Left kidney (tissue), 2 donors: ENCODE measurements around the gene P2RY13. TPM values are rescaled to one million over a fixed set of nuclear protein-coding genes. Genes with fewer than 3 reads are reported as not detected.

Experiments used
- DNase-seq: peaks from one replicate; pipeline ENCODE4 v3.0.0-alpha.2; 2013
- polyA plus RNA-seq: library from polyadenylated mRNA; unstranded; fragments of 120-200 nt; gene quantifications from one replicate; pipeline ENCODE4 v1.2.1, GENCODE V29; 2013; ENCODE audit not compliant: insufficient read length

Gene P2RY13
- polyA plus RNA-seq, 1 donor = 0.81 TPM

DNA sequence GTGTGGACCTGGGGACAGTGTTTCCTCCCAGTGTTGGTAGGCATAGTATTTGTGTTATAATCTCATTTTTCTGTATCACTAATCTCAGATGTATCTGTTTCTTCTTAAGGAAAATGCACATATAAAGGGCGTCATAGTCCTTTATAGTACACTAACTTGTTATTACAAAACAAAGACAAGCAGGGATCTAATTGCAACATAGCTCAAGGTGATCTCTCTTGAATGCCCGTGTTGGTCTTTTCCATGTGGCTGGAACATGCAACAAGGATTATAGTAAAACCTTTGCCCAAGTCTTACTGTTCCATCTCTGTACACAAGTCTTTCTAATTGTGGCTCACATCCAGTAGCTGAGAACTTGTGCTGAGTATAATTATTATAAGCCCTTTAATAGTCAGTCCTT, 9.2 kb downstream of the P2RY13 start:
- DNase-seq = no peak

DNA sequence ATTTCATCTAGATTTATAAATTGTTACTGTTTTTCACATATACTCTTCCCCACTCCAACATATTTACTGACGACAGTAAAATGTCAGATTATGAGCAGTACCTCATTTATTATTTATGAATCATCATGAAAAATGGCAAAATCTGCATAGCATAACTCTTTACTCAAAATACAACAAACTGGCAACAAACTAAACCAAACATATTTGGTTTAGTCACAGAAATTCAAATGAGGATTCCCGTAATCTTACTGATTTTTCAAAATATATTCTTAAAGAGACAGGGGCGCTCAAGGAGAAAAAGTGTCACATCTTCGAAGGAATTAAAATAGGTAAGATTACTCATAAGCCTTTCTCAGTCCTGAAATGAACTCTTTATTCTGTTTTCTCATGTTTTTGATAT, 9.7 kb downstream of the P2RY13 start:
- no peak for DNase-seq

DNA sequence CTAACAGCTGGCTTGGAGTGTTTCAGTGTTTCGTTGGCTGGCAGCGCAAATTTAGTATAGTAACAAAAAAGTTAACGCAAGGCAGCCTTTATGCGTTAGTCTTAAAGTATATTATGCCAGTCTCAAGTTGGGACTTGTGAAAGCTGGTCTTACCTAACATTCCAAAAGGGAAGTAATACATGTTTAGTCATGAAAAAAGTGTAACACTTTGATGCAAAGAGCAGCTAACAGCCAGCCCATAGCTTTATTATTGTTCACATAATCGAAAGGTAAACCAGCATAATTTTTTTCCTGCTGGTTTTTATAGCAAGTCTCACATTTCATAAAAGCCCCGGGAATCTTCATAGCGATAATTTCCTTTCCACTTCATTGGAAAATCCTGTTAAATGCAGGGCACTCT, 10.4 kb downstream of the P2RY13 start:
- no peak for DNase-seq

GRCh38 chr3:151318313-151318712, 11.0 kb downstream of the P2RY13 start:
- no peak for DNase-seq

- DNase-seq = no peak
Observed at GRCh38 chr3:151316267-151316991, 12.9 kb downstream of the P2RY13 start, which contains the start of gene GPR87. TSS of gene GPR87 (minus strand) at chr3:151316820. CDS start at chr3:151300100, 16,720 bp downstream.

GRCh38 chr3:151315846-151316245, 13.5 kb downstream of the P2RY13 start:
- no peak for DNase-seq

DNA sequence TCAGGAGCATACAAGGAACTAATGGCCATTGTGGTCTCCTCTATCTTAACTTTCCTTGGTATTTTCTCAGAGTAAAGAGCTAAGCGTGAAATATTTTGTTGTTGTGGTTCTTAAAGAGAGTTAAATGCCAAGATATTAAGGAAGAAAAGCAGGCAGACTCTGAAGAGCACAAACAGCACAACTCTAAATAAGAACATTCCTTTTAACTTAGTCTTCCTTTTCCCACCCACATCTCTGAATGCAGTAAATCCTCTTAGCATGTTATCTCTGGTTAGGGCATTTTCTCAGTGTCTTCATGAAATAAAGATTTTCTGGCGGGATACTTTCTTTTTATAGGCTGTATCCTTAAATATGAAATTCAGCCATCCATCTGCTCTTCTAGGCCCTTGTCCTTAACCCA, 14.2 kb downstream of the P2RY13 start:
- no peak for DNase-seq

GRCh38 chr3:151314593-151314992, 14.8 kb downstream of the P2RY13 start:
- DNase-seq = no peak

GRCh38 chr3:151314137-151314536, 15.2 kb downstream of the P2RY13 start:
- no peak for DNase-seq

DNA sequence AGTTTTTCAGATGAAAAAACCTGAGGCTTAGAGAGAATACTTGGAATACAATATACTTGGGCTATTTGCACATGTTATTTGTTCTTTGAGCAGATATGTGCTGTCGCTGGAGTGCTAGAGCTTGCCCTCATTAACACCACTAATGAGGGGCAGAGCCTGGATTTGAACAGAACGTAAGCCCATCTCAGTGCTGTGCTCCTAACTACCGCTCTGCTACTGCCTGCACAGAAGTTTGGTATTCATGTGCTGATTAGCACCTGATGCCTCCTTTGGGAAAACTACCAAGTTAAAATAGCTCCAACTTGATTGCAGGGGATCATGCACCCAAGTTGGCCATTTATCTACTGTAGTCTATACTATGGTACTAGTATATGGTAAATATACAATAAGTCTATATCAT, 16.4 kb downstream of the P2RY13 start:
- DNase-seq = no peak

- DNase-seq = no peak
Observed at GRCh38 chr3:151309566-151309965, 19.8 kb downstream of the P2RY13 start.

GRCh38 chr3:151307583-151308488, 21.5 kb downstream of the P2RY13 start:
- no peak for DNase-seq

DNA sequence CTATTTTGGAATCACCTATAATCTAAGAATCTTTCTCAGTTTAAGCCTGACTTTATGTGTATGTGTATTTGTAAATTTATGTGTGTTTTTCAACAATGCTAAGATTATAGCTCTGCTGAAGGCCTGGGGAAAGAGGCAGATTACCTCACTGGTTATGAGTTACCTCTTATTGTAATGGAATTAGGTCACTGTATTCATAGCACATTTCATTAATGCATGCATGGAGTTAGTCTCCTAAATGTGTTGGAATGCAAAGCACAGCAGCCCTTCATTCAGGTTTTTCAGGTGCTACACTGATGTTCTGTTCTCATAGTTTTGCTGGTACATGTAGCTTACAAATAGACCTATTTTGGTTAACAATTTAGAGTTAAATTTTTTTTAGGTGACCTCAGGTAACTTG, 22.2 kb downstream of the P2RY13 start:
- DNase-seq = no peak

DNA sequence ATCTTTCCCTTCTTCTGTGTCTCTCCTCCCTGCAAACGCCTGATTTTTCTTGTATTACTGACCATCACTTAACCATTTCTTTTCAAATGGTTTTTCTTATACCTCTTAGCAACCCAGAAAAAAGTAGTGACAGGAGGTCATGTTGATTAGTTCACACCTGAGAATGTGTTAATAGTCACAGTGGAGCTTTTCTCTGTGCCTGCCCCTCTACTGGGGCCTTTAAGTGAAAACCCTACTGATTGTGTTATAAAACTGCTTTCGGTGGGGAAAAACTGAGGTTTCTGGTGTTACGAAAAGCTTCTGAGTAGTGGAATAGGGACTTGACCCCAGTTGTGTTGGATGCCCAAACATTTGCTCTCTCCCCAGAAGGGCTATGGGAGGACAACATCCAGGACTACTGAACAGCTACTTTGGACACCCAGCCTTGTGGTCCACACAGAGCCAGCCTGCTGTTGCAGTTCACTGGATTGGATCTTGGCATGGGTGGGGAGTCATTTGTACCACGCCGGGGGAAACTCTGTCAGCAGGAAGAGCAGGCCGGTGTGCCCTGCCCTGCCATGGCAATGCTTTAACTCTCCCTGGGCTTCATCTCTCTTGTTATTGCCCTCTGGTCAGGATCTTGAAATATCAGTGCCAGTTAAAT, 23.1 kb downstream of the P2RY13 start:
- no peak for DNase-seq

- DNase-seq = no peak
Observed at GRCh38 chr3:151305775-151306151, 23.6 kb downstream of the P2RY13 start.

DNA sequence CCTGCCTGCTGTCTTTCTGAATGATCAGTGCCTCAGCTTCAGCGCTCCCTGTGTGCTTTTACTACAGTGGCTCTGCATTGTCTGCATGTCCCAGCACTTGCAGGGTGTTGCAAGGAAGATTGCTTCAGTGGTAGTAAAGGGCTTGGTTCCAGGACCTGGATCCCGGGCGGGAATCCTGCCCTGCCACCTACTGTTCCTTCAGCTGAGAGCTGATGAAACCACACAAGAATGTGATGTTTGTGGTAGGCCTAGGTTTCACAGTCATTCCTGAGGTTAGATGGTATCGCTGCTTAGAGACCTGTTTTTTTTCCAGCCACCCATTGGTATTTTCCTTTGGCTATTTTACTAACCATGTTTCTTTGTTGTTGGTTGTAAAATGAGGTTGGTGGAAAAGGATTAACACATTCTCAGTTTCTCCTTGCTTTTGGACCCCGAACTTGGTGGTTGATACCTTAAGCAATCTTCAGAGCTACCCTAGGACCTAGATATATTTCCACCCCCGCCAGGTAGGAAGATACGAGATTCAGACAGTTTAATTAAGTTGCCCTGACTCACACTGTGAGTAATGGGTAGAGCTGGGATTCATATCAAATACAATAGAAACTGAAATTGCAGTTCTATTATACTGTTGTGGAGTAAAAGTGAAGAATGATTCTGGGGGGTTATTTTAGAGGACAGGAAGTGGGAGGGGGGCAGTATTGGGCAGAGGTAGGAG, 24.1 kb downstream of the P2RY13 start:
- DNase-seq = no peak

- DNase-seq = no peak
Observed at GRCh38 chr3:151303751-151304150, 25.6 kb downstream of the P2RY13 start.

- DNase-seq = no peak
Observed at GRCh38 chr3:151301787-151302186, 27.6 kb downstream of the P2RY13 start.

- DNase-seq = no peak
Observed at GRCh38 chr3:151300539-151300938, 28.8 kb downstream of the P2RY13 start.

GRCh38 chr3:151299006-151299405, 30.3 kb downstream of the P2RY13 start:
- no peak for DNase-seq

- DNase-seq = no peak
Observed at GRCh38 chr3:151297429-151297828, 31.9 kb downstream of the P2RY13 start.

DNA sequence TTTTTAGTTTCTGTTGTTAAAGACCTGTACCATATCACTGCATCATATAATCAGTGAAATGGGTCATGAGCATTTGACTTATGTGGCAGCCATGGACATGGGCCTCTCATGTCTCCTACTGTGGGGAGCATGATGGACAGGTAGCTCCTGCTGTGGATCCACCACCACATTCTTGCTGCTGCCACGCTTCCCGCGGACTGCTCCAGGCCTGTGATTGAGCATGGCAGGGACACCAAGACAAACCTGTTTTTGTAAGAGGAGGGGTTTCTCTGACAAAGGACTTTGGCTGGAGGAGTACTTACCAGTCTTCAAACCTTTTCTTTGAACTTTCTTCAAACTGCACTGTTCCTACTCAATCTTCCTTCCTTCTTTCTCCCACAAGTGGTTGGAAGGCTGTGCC, 33.1 kb downstream of the P2RY13 start:
- no peak for DNase-seq
